ENCODE measurements around the gene SLC7A9. TPM values are rescaled to one million over a fixed set of nuclear protein-coding genes. Genes with fewer than 3 reads are reported as not detected.

The SLC7A9 gene
- total RNA-seq, 2 experiments from 2014 or later: 0.28 TPM; not detected in 1

GRCh38 chr19:32800754-32801153, 68.8 kb downstream of the SLC7A9 start:
- no peak overlapping the region for H3K27ac Mint-ChIP-seq
- H3K4me1 ChIP-seq (ENCODE audit: insufficient read depth, low read length): peaks cover 26% of the 10 kb centered on the region
- peaks cover 43% of the 10 kb centered on the region for H3K4me1 Mint-ChIP-seq (ENCODE audit: low read depth)
- CTCF ChIA-PET: no interaction called here
- TF ChIP-seq CTCF (IDR thresholded peaks at IDR 0.05): no peak
- H3K27me3 ChIP-seq (ENCODE audit: control insufficient read depth in 1 of 2, insufficient read depth in 2 of 2, low read length in 2 of 2): no peaks in the 10 kb centered on the region
- H3K4me3 Mint-ChIP-seq: no peak overlapping the region
- intact Hi-C loops (cut with DNase I, micrococcal nuclease): no loop called here
- H3K27ac ChIP-seq (ENCODE audit: low read depth in 1 of 2, low read length in 2 of 2): no peak overlapping the region
- ATAC-seq (ENCODE audit: poor library complexity) (no peak), DNase-seq (peak in 1 of 14 experiments; percentile 23)
- H3K36me3 ChIP-seq (ENCODE audit: insufficient read depth, low read length): no peaks in the 10 kb centered on the region
- no peaks in the 10 kb centered on the region for H3K36me3 Mint-ChIP-seq (ENCODE audit: low read depth)
- POLR2A ChIA-PET: no interaction called here
- no peaks in the 10 kb centered on the region for H3K9me3 ChIP-seq (ENCODE audit: control insufficient read depth in 1 of 2, insufficient read depth in 1 of 2, low read length in 2 of 2)
- no peaks in the 10 kb centered on the region for H3K9me3 Mint-ChIP-seq
- no peaks in the 10 kb centered on the region for H3K27me3 Mint-ChIP-seq
- H3K4me3 ChIP-seq (ENCODE audit: low read length): no peak overlapping the region

GRCh38 chr19:32800191-32800590, 69.4 kb downstream of the SLC7A9 start:
- CTCF ChIA-PET: no interaction called here
- intact Hi-C loops (cut with DNase I, micrococcal nuclease): no loop called here
- H3K27ac Mint-ChIP-seq: no peak overlapping the region

GRCh38 chr19:32798201-32798600, 71.4 kb downstream of the SLC7A9 start:
- DNase-seq (no peak), ATAC-seq (ENCODE audit: poor library complexity) (no peak)
- Mint-ChIP-seq H3K27ac (no peak overlapping the region), H3K4me3 (no peak overlapping the region), H3K27me3 (no peaks in the 10 kb centered on the region), H3K36me3 (ENCODE audit: low read depth) (no peaks in the 10 kb centered on the region), H3K4me1 (ENCODE audit: low read depth) (peaks cover 68% of the 10 kb centered on the region), H3K9me3 (no peaks in the 10 kb centered on the region)
- no peak overlapping the region for H3K27ac ChIP-seq (ENCODE audit: low read depth in 1 of 2, low read length in 2 of 2)
- H3K9me3 ChIP-seq (ENCODE audit: control insufficient read depth in 1 of 2, insufficient read depth in 1 of 2, low read length in 2 of 2): no peaks in the 10 kb centered on the region
- no peaks in the 10 kb centered on the region for H3K27me3 ChIP-seq (ENCODE audit: control insufficient read depth in 1 of 2, insufficient read depth in 2 of 2, low read length in 2 of 2)
- H3K4me3 ChIP-seq (ENCODE audit: low read length): no peak overlapping the region
- TF ChIP-seq CTCF (IDR thresholded peaks at IDR 0.05): no peak
- ChIA-PET CTCF (no interaction called here), POLR2A (no interaction called here)
- peaks cover 51% of the 10 kb centered on the region for H3K4me1 ChIP-seq (ENCODE audit: insufficient read depth, low read length)
- intact Hi-C loops (cut with DNase I, micrococcal nuclease): no loop called here
- H3K36me3 ChIP-seq (ENCODE audit: insufficient read depth, low read length): no peaks in the 10 kb centered on the region

More at GRCh38 chr19:32800191-32800590, 69.4 kb downstream of the SLC7A9 start:
- no peak overlapping the region for H3K27ac ChIP-seq (ENCODE audit: low read depth in 1 of 2, low read length in 2 of 2)
- H3K4me1 ChIP-seq (ENCODE audit: insufficient read depth, low read length): peaks cover 32% of the 10 kb centered on the region
- DNase-seq (no peak), ATAC-seq (ENCODE audit: poor library complexity) (no peak)
- POLR2A ChIA-PET: no interaction called here
- Mint-ChIP-seq H3K27me3 (no peaks in the 10 kb centered on the region), H3K9me3 (no peaks in the 10 kb centered on the region), H3K36me3 (ENCODE audit: low read depth) (no peaks in the 10 kb centered on the region), H3K4me1 (ENCODE audit: low read depth) (peaks cover 49% of the 10 kb centered on the region), H3K4me3 (no peak overlapping the region)
- no peaks in the 10 kb centered on the region for H3K36me3 ChIP-seq (ENCODE audit: insufficient read depth, low read length)
- no peaks in the 10 kb centered on the region for H3K9me3 ChIP-seq (ENCODE audit: control insufficient read depth in 1 of 2, insufficient read depth in 1 of 2, low read length in 2 of 2)
- no peak overlapping the region for H3K4me3 ChIP-seq (ENCODE audit: low read length)
- H3K27me3 ChIP-seq (ENCODE audit: control insufficient read depth in 1 of 2, insufficient read depth in 2 of 2, low read length in 2 of 2): no peaks in the 10 kb centered on the region
- TF ChIP-seq CTCF (IDR thresholded peaks at IDR 0.05): no peak

Data from CD4-positive, alpha-beta T cell (primary cell).